HL-60 (cell line): Measurements from ENCODE around the gene EFNA5.

Source experiments
- DNase-seq, 2 experiments: peaks; one replicate each; pipeline ENCODE4 v3.0.0-alpha.2; 2010 to 2020; ENCODE audit warnings: low read depth in 1 of 2, low spot score in 1 of 2
- H3K27ac ChIP-seq: fragments of 250-450 bp; sonication (Bioruptor Pico); replicated peaks from 2 replicates; pipeline ENCODE4 v1.5.1; 2020; ENCODE audit warnings: mild to moderate bottlenecking, moderate library complexity
- H3K27me3 ChIP-seq: fragments of 250-450 bp; sonication (Bioruptor Pico); 2 replicates; pipeline ENCODE4 v1.5.1; 2021; ENCODE audit warnings: mild to moderate bottlenecking, moderate library complexity; ENCODE audit not compliant: insufficient read depth, poor library complexity, severe bottlenecking
- H3K4me3 ChIP-seq: replicated peaks from 2 replicates; pipeline ENCODE4 v1.5.1; 2011; ENCODE audit warnings: mild to moderate bottlenecking, control low read depth, low read length; ENCODE audit not compliant: insufficient read depth
- GABPA ChIP-seq: IDR thresholded peaks from 2 replicates; pipeline ENCODE4 v1.6.1; 2012; ENCODE audit warnings: low read depth
- POLR2AphosphoS5 ChIP-seq: IDR thresholded peaks from 2 replicates; pipeline ENCODE4 v1.6.1; 2012; ENCODE audit warnings: low read depth
- SPI1 ChIP-seq: IDR thresholded peaks from 2 replicates; pipeline ENCODE4 v1.6.1; 2012; ENCODE audit warnings: low read depth, mild to moderate bottlenecking, borderline replicate concordance
- TF ChIP-seq, protein P1 (sequence below): IDR thresholded peaks from one replicate; pipeline ENCODE4 v1.5.1; 2011; ENCODE audit warnings: low read length, control low read depth, inconsistent platforms; ENCODE audit not compliant: insufficient read depth
- TF ChIP-seq, protein P2 (sequence below): IDR thresholded peaks from 2 replicates; pipeline ENCODE4 v1.6.1; 2012; ENCODE audit warnings: low read depth; ENCODE audit not compliant: insufficient replicate concordance

The EFNA5 gene

DNA sequence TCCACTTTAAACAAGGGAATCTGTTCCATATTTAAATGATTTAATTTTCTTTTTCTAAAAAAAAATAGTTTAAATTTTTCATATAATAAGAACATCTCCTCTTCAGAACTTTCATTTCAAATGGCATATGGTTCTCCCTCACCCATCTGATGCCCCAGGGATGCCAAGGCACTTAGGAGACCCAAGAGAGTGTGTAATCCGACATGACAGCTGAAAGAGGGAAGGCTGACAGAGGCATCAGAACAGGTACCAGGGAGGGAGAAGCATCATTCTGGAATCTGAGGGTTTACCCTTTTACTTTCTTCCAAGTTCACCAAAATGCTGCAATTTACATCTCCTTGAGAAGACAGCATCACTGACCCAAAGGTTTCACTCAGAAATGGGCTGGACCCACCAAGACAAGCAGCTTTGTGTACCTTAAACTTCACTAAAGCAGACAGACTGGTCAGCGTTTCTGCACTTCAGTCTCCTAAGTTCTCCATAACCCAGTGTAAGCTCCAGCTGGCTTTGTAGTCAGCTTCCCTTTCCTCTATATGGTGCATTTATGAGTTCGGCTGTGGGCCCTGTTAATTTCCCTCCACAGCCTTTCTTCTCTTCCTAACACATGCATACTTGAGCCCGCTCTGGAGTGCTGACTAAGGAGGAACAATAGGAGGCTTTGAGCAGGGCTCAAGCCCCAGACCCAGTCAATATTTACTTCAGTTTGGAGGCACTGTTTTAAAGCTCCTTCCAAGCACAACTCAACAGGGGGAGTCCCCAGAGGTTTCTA is 17.7 kb downstream of the EFNA5 start:
- DNase-seq = no peak
- TF ChIP-seq SPI1 = no peak
- TF ChIP-seq, protein P1, sequence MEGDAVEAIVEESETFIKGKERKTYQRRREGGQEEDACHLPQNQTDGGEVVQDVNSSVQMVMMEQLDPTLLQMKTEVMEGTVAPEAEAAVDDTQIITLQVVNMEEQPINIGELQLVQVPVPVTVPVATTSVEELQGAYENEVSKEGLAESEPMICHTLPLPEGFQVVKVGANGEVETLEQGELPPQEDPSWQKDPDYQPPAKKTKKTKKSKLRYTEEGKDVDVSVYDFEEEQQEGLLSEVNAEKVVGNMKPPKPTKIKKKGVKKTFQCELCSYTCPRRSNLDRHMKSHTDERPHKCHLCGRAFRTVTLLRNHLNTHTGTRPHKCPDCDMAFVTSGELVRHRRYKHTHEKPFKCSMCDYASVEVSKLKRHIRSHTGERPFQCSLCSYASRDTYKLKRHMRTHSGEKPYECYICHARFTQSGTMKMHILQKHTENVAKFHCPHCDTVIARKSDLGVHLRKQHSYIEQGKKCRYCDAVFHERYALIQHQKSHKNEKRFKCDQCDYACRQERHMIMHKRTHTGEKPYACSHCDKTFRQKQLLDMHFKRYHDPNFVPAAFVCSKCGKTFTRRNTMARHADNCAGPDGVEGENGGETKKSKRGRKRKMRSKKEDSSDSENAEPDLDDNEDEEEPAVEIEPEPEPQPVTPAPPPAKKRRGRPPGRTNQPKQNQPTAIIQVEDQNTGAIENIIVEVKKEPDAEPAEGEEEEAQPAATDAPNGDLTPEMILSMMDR = no peak
- TF ChIP-seq POLR2AphosphoS5 = no peak
- no peak for TF ChIP-seq GABPA
- Histone ChIP-seq H3K27ac (no peak overlapping the region), H3K27me3 (no peaks in the 10 kb centered on the region), H3K4me3 (no peak overlapping the region)

DNA sequence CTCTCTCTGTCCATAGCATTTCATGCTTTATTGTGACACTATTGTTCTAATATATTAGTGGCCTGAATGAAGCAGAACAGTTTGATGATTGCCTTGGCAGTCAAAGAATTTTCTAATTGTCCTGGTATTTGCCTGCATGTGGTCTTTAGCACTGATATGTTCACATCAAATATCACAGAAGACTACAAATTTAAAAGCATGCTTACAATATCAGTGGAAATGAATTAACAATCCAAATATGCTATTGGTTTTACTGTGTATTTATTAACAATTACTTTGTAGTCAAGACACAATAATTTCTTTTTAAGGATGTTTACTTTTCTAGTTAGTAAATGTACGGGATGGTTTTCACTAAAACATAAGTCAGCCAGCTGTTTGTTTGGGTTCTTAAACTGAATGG is 18.3 kb downstream of the EFNA5 start:
- Histone ChIP-seq H3K27ac (no peak overlapping the region), H3K27me3 (no peaks in the 10 kb centered on the region), H3K4me3 (no peak overlapping the region)
- TF ChIP-seq POLR2AphosphoS5 (no peak), SPI1 (no peak), GABPA (no peak)
- TF ChIP-seq, protein P2, sequence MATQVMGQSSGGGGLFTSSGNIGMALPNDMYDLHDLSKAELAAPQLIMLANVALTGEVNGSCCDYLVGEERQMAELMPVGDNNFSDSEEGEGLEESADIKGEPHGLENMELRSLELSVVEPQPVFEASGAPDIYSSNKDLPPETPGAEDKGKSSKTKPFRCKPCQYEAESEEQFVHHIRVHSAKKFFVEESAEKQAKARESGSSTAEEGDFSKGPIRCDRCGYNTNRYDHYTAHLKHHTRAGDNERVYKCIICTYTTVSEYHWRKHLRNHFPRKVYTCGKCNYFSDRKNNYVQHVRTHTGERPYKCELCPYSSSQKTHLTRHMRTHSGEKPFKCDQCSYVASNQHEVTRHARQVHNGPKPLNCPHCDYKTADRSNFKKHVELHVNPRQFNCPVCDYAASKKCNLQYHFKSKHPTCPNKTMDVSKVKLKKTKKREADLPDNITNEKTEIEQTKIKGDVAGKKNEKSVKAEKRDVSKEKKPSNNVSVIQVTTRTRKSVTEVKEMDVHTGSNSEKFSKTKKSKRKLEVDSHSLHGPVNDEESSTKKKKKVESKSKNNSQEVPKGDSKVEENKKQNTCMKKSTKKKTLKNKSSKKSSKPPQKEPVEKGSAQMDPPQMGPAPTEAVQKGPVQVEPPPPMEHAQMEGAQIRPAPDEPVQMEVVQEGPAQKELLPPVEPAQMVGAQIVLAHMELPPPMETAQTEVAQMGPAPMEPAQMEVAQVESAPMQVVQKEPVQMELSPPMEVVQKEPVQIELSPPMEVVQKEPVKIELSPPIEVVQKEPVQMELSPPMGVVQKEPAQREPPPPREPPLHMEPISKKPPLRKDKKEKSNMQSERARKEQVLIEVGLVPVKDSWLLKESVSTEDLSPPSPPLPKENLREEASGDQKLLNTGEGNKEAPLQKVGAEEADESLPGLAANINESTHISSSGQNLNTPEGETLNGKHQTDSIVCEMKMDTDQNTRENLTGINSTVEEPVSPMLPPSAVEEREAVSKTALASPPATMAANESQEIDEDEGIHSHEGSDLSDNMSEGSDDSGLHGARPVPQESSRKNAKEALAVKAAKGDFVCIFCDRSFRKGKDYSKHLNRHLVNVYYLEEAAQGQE = no peak
- TF ChIP-seq, protein P1 = no peak
- no peak for DNase-seq

DNA sequence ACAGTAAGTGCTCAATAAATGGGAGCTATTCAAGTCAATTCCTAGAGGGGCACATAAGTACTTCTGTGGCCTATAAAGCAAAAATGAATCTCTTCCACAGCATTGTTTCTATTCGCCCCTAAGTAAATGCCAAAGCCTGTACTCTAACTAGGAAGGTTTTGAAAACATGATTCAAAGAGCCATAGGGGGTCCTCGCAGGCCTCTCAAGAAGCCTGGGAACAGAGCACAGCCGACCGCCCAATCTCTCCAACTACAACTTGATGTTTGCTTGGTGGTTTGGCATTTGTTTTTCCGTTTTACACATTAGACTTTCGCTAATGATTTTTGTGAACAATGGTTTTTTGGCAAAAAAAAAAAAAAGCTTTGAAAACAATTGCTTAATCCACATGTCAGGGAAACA is 19.4 kb downstream of the EFNA5 start:
- TF ChIP-seq POLR2AphosphoS5 = no peak
- TF ChIP-seq SPI1 = no peak
- no peak for TF ChIP-seq GABPA
- TF ChIP-seq, protein P2 = no peak
- TF ChIP-seq, protein P1 = no peak
- no peak for DNase-seq
- no peak overlapping the region for H3K27ac ChIP-seq

DNA sequence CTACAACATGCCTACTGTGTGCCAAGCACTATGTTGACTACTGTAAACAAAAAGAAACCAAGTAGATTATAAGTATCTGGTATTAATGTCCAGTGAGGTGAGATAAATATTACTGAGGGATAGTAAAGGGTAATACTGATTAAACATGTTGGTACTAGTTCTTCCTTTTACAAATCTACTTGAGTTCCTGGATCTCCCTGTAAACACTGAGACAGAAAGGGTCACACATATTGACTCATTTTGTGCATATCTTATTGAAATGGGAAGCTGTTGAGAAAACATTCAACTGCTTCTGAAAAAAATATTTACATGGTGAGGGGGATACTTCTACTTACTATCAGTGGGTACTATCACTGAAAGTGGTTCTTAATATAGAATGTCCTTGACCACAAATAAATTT is 24.3 kb downstream of the EFNA5 start:
- DNase-seq = no peak
- TF ChIP-seq, protein P2 = no peak
- TF ChIP-seq SPI1 (no peak), GABPA (no peak), POLR2AphosphoS5 (no peak)
- TF ChIP-seq, protein P1 = no peak
- no peak overlapping the region for H3K4me3 ChIP-seq
- H3K27ac ChIP-seq = no peak overlapping the region
- no peaks in the 10 kb centered on the region for H3K27me3 ChIP-seq

More for the DNA sequence above, 19.4 kb downstream of the EFNA5 start:
- Histone ChIP-seq H3K27me3 (no peaks in the 10 kb centered on the region), H3K4me3 (no peak overlapping the region)
